HG02678 (cell line): ENCODE results near the gene S100A10.

ENCODE experiments used
- ATAC-seq: cut with Tn5 transposase; IDR thresholded peaks from one replicate; pipeline ENCODE4 v1.9.1; 2021; ENCODE audit warnings: mild to moderate bottlenecking, moderate library complexity; ENCODE audit not compliant: unreplicated experiment

Gene S100A10

DNA sequence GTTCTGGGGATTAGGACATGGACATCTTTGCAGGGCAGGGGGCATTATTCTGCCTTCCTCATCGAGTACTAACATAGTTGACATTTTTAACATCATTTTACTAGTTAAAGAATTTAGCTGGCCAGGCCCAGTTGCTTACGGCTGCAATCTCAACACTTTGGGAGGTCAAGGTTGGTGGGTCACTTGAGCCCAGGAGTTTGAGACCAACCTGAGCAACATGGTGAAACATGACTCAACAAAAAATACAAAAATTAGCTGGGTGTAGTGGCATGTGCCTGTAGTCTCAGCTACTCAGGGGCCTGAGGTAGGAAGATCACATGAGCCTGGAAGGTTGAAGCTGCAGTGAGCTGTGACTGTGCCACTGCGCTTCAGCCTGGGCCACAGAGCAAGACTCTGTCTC, 54.5 kb downstream of the S100A10 start:
- no peak for ATAC-seq

DNA sequence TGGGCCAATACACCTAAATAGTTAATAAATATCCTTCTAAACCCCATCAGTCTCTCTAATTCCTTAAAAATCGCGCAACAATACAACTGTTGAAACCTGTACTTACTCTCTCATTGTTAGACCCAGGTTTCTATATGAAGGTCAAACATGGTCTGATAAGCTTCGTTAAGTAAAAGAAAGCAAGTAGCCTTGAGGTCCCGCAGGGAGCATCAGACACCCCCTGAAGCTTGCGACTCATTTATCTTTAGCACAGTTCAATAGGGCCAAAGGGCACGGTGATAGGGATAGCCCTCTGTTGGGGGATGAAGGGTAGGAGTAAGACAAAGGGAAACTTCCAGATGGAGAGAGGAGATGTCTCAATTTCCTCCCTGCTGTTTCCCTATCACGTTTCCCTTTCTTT, 57.0 kb downstream of the S100A10 start:
- no peak for ATAC-seq

DNA sequence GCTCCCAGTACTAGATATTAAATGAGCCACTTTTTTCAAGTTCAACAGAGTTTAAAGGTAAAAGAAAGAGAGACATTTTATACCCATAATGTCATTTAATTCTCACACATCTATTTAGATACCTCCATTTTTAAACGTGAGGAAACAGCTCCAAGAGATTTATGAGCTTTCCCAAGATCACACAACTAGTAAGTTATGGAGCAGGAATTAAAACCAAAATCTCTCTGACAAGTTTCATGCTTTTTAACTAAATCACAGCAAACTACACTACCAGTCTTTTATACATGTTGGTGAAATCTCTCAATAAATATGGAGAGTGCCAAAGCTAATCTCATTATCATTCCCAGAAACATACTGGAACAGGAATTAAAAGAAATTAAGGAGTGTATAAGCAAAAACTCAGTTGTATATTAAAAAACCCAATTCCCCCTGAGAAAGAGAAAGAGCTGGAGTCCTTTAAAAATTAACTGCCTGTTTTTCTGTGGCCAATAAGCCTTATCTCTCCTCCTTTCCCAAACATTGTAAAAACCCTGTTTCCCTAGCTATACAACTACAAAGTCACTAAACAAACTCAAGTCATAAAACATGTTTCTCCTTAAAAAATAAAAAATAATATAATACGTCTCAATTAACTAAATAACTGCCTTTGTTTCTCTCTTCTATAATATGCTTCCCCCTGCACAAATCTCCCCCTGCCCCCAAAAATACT, 57.6 kb downstream of the S100A10 start:
- no peak for ATAC-seq

DNA sequence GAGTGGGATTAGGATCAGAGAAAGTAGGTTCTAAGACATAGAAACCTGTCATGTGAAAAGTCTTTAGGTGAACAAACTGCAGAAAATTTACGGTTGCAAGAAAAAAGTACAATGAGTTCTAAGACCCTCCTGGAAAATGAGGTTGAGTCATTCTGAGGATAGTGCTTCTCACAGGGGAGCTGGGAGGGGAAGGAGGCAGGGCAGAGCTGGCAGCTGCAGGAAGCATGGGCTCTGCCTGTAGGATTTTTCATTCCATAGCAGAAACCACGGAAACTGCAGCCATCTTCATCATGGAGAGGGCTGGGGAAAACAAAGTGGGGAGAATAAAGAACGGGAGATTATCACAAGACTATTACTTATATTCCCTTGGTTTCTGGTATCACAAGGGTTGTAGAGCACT, 58.5 kb downstream of the S100A10 start:
- ATAC-seq = no peak

DNA sequence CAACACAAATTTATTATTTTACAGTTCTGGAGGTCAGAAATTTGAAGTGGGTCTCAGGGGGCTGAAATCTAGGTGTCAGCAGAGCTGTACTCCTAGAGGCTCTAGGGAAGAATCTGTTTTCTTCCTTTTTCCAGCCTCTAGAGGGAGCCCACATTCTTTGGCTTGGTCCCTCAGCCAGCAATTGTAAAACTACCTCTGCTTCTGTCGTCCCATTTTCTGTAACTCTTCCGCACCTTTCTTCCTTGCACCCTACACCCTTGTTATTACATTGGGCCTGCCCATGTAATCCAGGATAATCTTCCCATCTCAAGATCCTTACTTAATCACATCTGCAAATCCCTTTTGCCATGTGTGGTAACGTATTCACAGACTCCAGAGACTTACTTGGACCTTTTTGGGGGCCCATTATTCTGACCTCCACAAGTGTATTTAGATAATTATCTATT, 59.6 kb downstream of the S100A10 start:
- ATAC-seq = no peak
